HG03558 (cell line): ENCODE measurements around the gene NDUFV1.
"Not testable (repeated sequence)": the region's sequence is repeated elsewhere in the genome, so short reads cannot be mapped to it uniquely, and the experiment has no call there.

Experiments
- ATAC-seq: cut with Tn5 transposase; IDR thresholded peaks from one replicate; pipeline ENCODE4 v1.9.1; 2021; ENCODE audit warnings: moderate number of reproducible peaks; ENCODE audit not compliant: unreplicated experiment; ENCODE audit errors: extremely low read depth

Gene NDUFV1

DNA sequence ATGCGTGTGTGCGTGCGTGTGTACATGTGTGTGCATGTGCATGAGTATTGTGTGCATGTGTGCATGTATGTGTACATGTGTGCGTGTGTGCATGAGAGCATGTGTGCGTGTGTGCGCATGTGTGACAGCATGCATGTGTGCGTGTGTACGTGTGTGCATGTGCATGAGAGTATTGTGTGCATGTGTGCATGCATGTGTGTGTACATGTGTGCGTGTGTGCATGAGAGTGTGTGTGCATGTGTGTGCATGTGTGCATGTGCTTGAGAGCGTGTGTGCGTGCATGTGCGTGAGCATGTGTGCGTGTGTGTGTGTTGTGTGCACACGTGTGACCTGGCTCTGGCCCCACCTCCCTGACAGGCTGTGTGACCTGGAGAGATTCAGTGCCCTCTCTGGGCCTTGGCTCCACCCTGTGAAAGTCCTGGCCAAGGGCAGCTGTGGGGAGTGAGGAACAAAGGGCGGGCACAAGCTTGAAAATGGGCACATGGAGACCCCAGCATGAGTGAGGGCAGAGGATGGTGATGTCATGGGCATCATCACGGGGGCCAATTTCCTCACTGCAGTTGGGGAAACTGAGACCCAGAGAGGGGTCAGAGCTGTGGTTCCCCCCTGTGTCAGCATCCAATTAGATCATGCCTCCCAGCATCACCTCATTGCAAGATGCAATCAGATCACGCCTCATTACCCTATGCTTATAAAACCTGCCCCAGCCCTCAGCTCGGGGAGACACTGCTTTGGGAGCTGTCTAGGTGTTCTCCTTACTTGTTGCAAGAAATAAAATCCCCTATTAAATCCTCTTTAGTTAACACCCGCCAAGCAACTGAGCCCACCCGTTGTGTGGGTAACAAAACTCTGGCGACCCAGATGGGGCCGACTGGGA, 43.1 kb downstream of the NDUFV1 start:
- ATAC-seq: no peak

GRCh38 chr11:67651976-67652781, 45.4 kb downstream of the NDUFV1 start:
- no peak for ATAC-seq

- no peak for ATAC-seq
Observed at GRCh38 chr11:67652965-67653845, 46.5 kb downstream of the NDUFV1 start.

DNA sequence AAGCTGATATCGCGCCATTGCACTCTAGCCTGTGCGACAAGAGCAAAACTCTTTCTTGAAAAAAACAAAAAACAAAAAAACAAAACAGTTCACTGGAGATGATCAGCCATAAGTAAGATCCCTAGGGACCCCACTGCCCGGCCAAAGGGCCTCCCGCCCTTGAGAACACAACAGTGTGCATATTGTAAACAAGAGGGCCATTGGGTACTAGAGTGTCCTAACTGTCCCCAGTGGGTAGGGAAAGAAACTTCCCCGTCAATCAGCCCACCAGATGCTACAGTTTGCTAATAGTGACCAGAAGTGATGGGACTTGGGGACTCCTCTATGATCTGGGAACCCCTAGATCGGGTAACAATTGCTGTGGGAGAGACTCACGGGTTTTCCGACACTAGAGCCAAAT, 47.5 kb downstream of the NDUFV1 start:
- no peak for ATAC-seq

DNA sequence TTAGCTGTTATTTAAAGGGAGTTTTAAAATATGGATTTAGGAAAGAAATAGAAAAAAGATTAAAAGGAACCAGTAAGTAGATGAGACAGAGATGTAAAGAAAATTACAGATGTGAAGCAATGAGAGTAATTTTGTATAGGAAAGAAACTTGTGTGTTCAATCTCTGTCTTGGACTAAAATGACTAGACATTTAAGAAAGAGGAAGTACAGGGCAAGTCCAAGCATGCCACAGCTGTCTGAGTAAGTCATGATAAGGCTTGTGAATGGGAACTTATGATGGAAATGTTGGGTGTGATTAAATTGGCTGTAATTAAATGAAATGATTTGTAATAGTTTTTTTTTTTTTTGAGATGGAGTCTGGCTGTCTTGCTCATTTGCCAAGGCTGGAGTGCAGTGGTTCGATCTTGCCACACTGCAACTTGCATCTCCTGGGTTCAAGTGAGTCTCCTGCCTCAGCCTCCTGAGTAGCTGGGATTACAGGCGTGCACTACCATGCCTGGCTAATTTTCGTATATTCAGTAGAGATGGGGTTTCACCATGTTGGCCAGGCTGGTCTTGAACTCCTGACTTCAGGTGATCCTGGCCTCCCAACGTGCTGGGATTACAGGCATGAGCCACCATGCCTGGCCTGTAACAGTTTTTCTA, 49.7 kb downstream of the NDUFV1 start:
- ATAC-seq: no peak

- ATAC-seq: no peak
Observed at GRCh38 chr11:67657300-67657699, 50.6 kb downstream of the NDUFV1 start.

GRCh38 chr11:67659651-67660165, 53.0 kb downstream of the NDUFV1 start:
- not testable (repeated sequence) for ATAC-seq

- not testable (repeated sequence) for ATAC-seq
Observed at GRCh38 chr11:67660752-67661151, 54.0 kb downstream of the NDUFV1 start.
